Central memory CD8-positive, alpha-beta T cell (primary cell): Measurements from ENCODE around the gene MEF2A.
"Not testable (repeated sequence)": the region's sequence is repeated elsewhere in the genome, so short reads cannot be mapped to it uniquely, and the experiment has no call there.

Experiments used
- ATAC-seq: fragments of 150-1000 bp; cut with Tn5 transposase; replicated peaks from 2 replicates; pipeline ENCODE4 v1.10.0; 2022; ENCODE audit warnings: mild to moderate bottlenecking, moderate FRiP score, moderate number of reproducible peaks; ENCODE audit not compliant: poor library complexity, severe bottlenecking; ENCODE audit errors: extremely low read depth
- DNase-seq, 2 donors: peaks; one replicate each; pipeline ENCODE4 v3.0.0; 2021; ENCODE audit warnings: low spot score in 2 of 2
- H3K27ac Mint-ChIP-seq: one replicate; pipeline ENCODE4 v1.8.0; 2022; ENCODE audit warnings: low read depth, mild to moderate bottlenecking, moderate library complexity, mixed read lengths
- H3K27me3 Mint-ChIP-seq: one replicate; pipeline ENCODE4 v1.8.0; 2022; ENCODE audit warnings: mixed read lengths
- H3K36me3 Mint-ChIP-seq: one replicate; pipeline ENCODE4 v1.8.0; 2022; ENCODE audit warnings: mild to moderate bottlenecking, moderate library complexity, mixed read lengths; ENCODE audit not compliant: insufficient read depth
- H3K4me1 Mint-ChIP-seq: one replicate; pipeline ENCODE4 v1.8.0; 2022; ENCODE audit warnings: mixed read lengths
- H3K4me3 Mint-ChIP-seq: one replicate; pipeline ENCODE4 v1.8.0; 2022; ENCODE audit warnings: mild to moderate bottlenecking, moderate library complexity, mixed read lengths
- H3K9me3 Mint-ChIP-seq: one replicate; pipeline ENCODE4 v1.8.0; 2022; ENCODE audit warnings: mixed read lengths

Gene MEF2A

GRCh38 chr15:99565299-99566156 is at the start of gene MEF2A:
MEF2A (plus strand) TSS chr15:99565984; CDS start chr15:99633120, 67,136 bp downstream.
- Mint-ChIP-seq H3K4me1 (peaks cover 29% of the 10 kb centered on the region), H3K27ac (peak within 1 kb of the TSS; percentile 80), H3K4me3 (peak within 1 kb of the TSS; percentile 84), H3K27me3 (no peaks in the 10 kb centered on the region), H3K36me3 (peaks cover 9% of the 10 kb centered on the region), H3K9me3 (no peaks in the 10 kb centered on the region)
- DNase-seq (peak; percentile 84 to 86), ATAC-seq (peak; percentile 72)

GRCh38 chr15:99518191-99518590 is 47.6 kb upstream of the MEF2A start:
- H3K4me1 Mint-ChIP-seq, result no peaks in the 10 kb centered on the region
- ATAC-seq (no peak), DNase-seq (no peak)
- no peaks in the 10 kb centered on the region for H3K36me3 Mint-ChIP-seq
- H3K27me3 Mint-ChIP-seq, result no peaks in the 10 kb centered on the region
- no peak overlapping the region for H3K4me3 Mint-ChIP-seq
- no peak overlapping the region for H3K27ac Mint-ChIP-seq
- no peaks in the 10 kb centered on the region for H3K9me3 Mint-ChIP-seq

GRCh38 chr15:99519366-99519765 is 46.4 kb upstream of the MEF2A start:
- not testable (repeated sequence) for H3K27me3 Mint-ChIP-seq, H3K36me3 Mint-ChIP-seq, H3K4me1 Mint-ChIP-seq, H3K4me3 Mint-ChIP-seq, H3K27ac Mint-ChIP-seq, H3K9me3 Mint-ChIP-seq, DNase-seq, ATAC-seq

- Mint-ChIP-seq H3K4me1 (no peaks in the 10 kb centered on the region), H3K36me3 (peaks cover 2% of the 10 kb centered on the region), H3K27ac (no peak overlapping the region), H3K27me3 (no peaks in the 10 kb centered on the region), H3K4me3 (no peak overlapping the region), H3K9me3 (no peaks in the 10 kb centered on the region)
- DNase-seq (no peak), ATAC-seq (no peak)
Observed at GRCh38 chr15:99522288-99522687, 43.5 kb upstream of the MEF2A start.

- DNase-seq (no peak), ATAC-seq (no peak)
- Mint-ChIP-seq H3K27ac (no peak overlapping the region), H3K36me3 (peaks cover 2% of the 10 kb centered on the region), H3K9me3 (no peaks in the 10 kb centered on the region), H3K4me3 (no peak overlapping the region), H3K4me1 (no peaks in the 10 kb centered on the region), H3K27me3 (no peaks in the 10 kb centered on the region)
Observed at GRCh38 chr15:99526176-99526575, 39.6 kb upstream of the MEF2A start.

GRCh38 chr15:99526671-99527070 is 39.1 kb upstream of the MEF2A start:
- no peak overlapping the region for H3K27ac Mint-ChIP-seq

GRCh38 chr15:99536422-99537040 is 29.3 kb upstream of the MEF2A start:
- peaks cover 14% of the 10 kb centered on the region for H3K27me3 Mint-ChIP-seq
- no peak overlapping the region for H3K27ac Mint-ChIP-seq
- DNase-seq (no peak), ATAC-seq (no peak)
- H3K4me1 Mint-ChIP-seq, result no peaks in the 10 kb centered on the region
- no peaks in the 10 kb centered on the region for H3K36me3 Mint-ChIP-seq
- no peak overlapping the region for H3K4me3 Mint-ChIP-seq
- H3K9me3 Mint-ChIP-seq, result no peaks in the 10 kb centered on the region

More at GRCh38 chr15:99526671-99527070, 39.1 kb upstream of the MEF2A start:
- ATAC-seq, result no peak
- DNase-seq, result no peak
- Mint-ChIP-seq H3K4me1 (no peaks in the 10 kb centered on the region), H3K36me3 (peaks cover 2% of the 10 kb centered on the region), H3K27me3 (no peaks in the 10 kb centered on the region), H3K4me3 (no peak overlapping the region), H3K9me3 (no peaks in the 10 kb centered on the region)

- DNase-seq (no peak), ATAC-seq (no peak)
- Mint-ChIP-seq H3K4me3 (no peak overlapping the region), H3K9me3 (no peaks in the 10 kb centered on the region), H3K27ac (no peak overlapping the region), H3K4me1 (no peaks in the 10 kb centered on the region), H3K36me3 (no peaks in the 10 kb centered on the region), H3K27me3 (peaks cover 14% of the 10 kb centered on the region)
Observed at GRCh38 chr15:99537344-99537743, 28.4 kb upstream of the MEF2A start.

GRCh38 chr15:99538261-99538660 is 27.5 kb upstream of the MEF2A start:
- H3K4me3 Mint-ChIP-seq, result no peak overlapping the region
- DNase-seq, result no peak
- H3K27ac Mint-ChIP-seq, result no peak overlapping the region
- H3K4me1 Mint-ChIP-seq, result no peaks in the 10 kb centered on the region
- ATAC-seq, result no peak
- H3K36me3 Mint-ChIP-seq, result no peaks in the 10 kb centered on the region
- H3K9me3 Mint-ChIP-seq, result no peaks in the 10 kb centered on the region
- H3K27me3 Mint-ChIP-seq, result peaks cover 14% of the 10 kb centered on the region

- ATAC-seq (no peak), DNase-seq (no peak)
- Mint-ChIP-seq H3K4me1 (no peaks in the 10 kb centered on the region), H3K27me3 (no peaks in the 10 kb centered on the region), H3K27ac (no peak overlapping the region), H3K36me3 (peaks cover 2% of the 10 kb centered on the region), H3K9me3 (no peaks in the 10 kb centered on the region), H3K4me3 (no peak overlapping the region)
Observed at GRCh38 chr15:99542828-99543227, 23.0 kb upstream of the MEF2A start.

- no peak overlapping the region for H3K27ac Mint-ChIP-seq
- ATAC-seq (no peak), DNase-seq (no peak)
- H3K36me3 Mint-ChIP-seq, result peaks cover 2% of the 10 kb centered on the region
- H3K4me3 Mint-ChIP-seq, result no peak overlapping the region
- H3K27me3 Mint-ChIP-seq, result no peaks in the 10 kb centered on the region
- no peaks in the 10 kb centered on the region for H3K9me3 Mint-ChIP-seq
- H3K4me1 Mint-ChIP-seq, result no peaks in the 10 kb centered on the region
Observed at GRCh38 chr15:99545605-99546004, 20.2 kb upstream of the MEF2A start.

GRCh38 chr15:99546441-99547100 is 19.2 kb upstream of the MEF2A start:
- no peak for ATAC-seq
- no peak for DNase-seq
- H3K36me3 Mint-ChIP-seq, result peaks cover 2% of the 10 kb centered on the region
- no peak overlapping the region for H3K27ac Mint-ChIP-seq
- H3K9me3 Mint-ChIP-seq, result no peaks in the 10 kb centered on the region
- H3K4me1 Mint-ChIP-seq, result no peaks in the 10 kb centered on the region
- no peaks in the 10 kb centered on the region for H3K27me3 Mint-ChIP-seq
- no peak overlapping the region for H3K4me3 Mint-ChIP-seq

GRCh38 chr15:99547517-99547916 is 18.3 kb upstream of the MEF2A start:
- Mint-ChIP-seq H3K36me3 (peaks cover 2% of the 10 kb centered on the region), H3K4me3 (no peak overlapping the region), H3K27ac (no peak overlapping the region), H3K4me1 (no peaks in the 10 kb centered on the region), H3K9me3 (no peaks in the 10 kb centered on the region), H3K27me3 (no peaks in the 10 kb centered on the region)
- ATAC-seq (no peak), DNase-seq (no peak)
